HEK293 (cell line): ENCODE measurements around the gene EHD2.

Experiments
- BCL11B ChIP-seq: fragments of 450-650 bp; formaldehyde crosslinking; IDR thresholded peaks from 2 replicates; pipeline ENCODE4 v1.5.1; 2016; ENCODE audit warnings: low read depth, missing biosample characterization, missing genetic modification characterization
- ELK4 ChIP-seq: IDR thresholded peaks from 2 replicates; pipeline ENCODE4 v1.6.1; 2011; ENCODE audit warnings: mild to moderate bottlenecking, low read depth, low read length, borderline replicate concordance
- GLI2 ChIP-seq: fragments of 450-650 bp; formaldehyde crosslinking; IDR thresholded peaks from 2 replicates; pipeline ENCODE4; 2017; ENCODE audit warnings: missing biosample characterization, missing genetic modification characterization, low read depth, borderline replicate concordance
- HOXC10 ChIP-seq: sonication (generic); formaldehyde crosslinking; IDR thresholded peaks from 2 replicates; pipeline ENCODE4 v1.8.1; 2023; ENCODE audit warnings: mild to moderate bottlenecking, missing genetic modification reagents
- HOXD13 ChIP-seq: sonication (generic); formaldehyde crosslinking; IDR thresholded peaks from 2 replicates; pipeline ENCODE4 v1.8.0; 2022; ENCODE audit warnings: missing genetic modification reagents, borderline replicate concordance
- KLF1 ChIP-seq: fragments of 450-650 bp; formaldehyde crosslinking; IDR thresholded peaks from 2 replicates; pipeline ENCODE4 v1.5.1; 2016; ENCODE audit warnings: missing biosample characterization, missing genetic modification characterization
- KLF10 ChIP-seq: fragments of 450-650 bp; IDR thresholded peaks from 2 replicates; pipeline ENCODE4 v1.5.1; 2018; ENCODE audit warnings: missing biosample characterization, mild to moderate bottlenecking, missing genetic modification characterization
- KLF17 ChIP-seq: fragments of 450-650 bp; formaldehyde crosslinking; IDR thresholded peaks from 2 replicates; pipeline ENCODE4 v1.5.1; 2016; ENCODE audit warnings: missing biosample characterization, missing genetic modification characterization
- KLF9 ChIP-seq: fragments of 450-650 bp; formaldehyde crosslinking; IDR thresholded peaks from 2 replicates; pipeline ENCODE4 v1.5.1; 2016; ENCODE audit warnings: missing biosample characterization, missing genetic modification characterization, low read depth
- OVOL3 ChIP-seq: fragments of 450-650 bp; formaldehyde crosslinking; IDR thresholded peaks from 2 replicates; pipeline ENCODE4 v1.5.1; 2016; ENCODE audit warnings: missing biosample characterization, missing genetic modification characterization
- PATZ1 ChIP-seq: fragments of 450-650 bp; formaldehyde crosslinking; IDR thresholded peaks from 2 replicates; pipeline ENCODE4 v1.5.1; 2016; ENCODE audit warnings: missing biosample characterization, missing genetic modification characterization
- PRDM4 ChIP-seq: fragments of 450-650 bp; formaldehyde crosslinking; IDR thresholded peaks from 2 replicates; pipeline ENCODE4 v1.5.1; 2017; ENCODE audit warnings: missing biosample characterization, missing genetic modification characterization
- RBAK ChIP-seq: fragments of 450-650 bp; formaldehyde crosslinking; IDR thresholded peaks from 2 replicates; pipeline ENCODE4 v1.5.1; 2016; ENCODE audit warnings: missing biosample characterization, missing genetic modification characterization
- SP7 ChIP-seq: fragments of 450-650 bp; formaldehyde crosslinking; IDR thresholded peaks from 2 replicates; pipeline ENCODE4 v1.5.1; 2016; ENCODE audit warnings: missing biosample characterization, missing genetic modification characterization
- ZNF157 ChIP-seq: fragments of 450-650 bp; formaldehyde crosslinking; IDR thresholded peaks from 2 replicates; pipeline ENCODE4 v1.5.1; 2016; ENCODE audit warnings: missing biosample characterization, missing genetic modification characterization
- ZNF223 ChIP-seq: fragments of 450-650 bp; formaldehyde crosslinking; IDR thresholded peaks from 2 replicates; pipeline ENCODE4 v1.5.1; 2016; ENCODE audit warnings: missing biosample characterization, missing genetic modification characterization
- ZNF266 ChIP-seq: fragments of 450-650 bp; formaldehyde crosslinking; IDR thresholded peaks from 2 replicates; pipeline ENCODE4 v1.5.1; 2016; ENCODE audit warnings: missing biosample characterization, missing genetic modification characterization, low read depth
- ZNF280D ChIP-seq: fragments of 450-650 bp; formaldehyde crosslinking; IDR thresholded peaks from 2 replicates; pipeline ENCODE4 v1.5.1; 2016; ENCODE audit warnings: missing biosample characterization, missing genetic modification characterization
- ZNF302 ChIP-seq: fragments of 450-650 bp; formaldehyde crosslinking; IDR thresholded peaks from 2 replicates; pipeline ENCODE4 v1.5.1; 2016; ENCODE audit warnings: missing biosample characterization, missing genetic modification characterization, low read depth
- ZNF354C ChIP-seq: fragments of 450-650 bp; formaldehyde crosslinking; IDR thresholded peaks from 2 replicates; pipeline ENCODE4 v1.5.1; 2016; ENCODE audit warnings: missing biosample characterization, missing genetic modification characterization, low read depth, borderline replicate concordance
- ZNF366 ChIP-seq: fragments of 450-650 bp; formaldehyde crosslinking; conservative IDR thresholded peaks from 2 replicates; pipeline ENCODE4 v1.5.1; 2016; ENCODE audit warnings: missing biosample characterization, missing genetic modification characterization
- ZNF707 ChIP-seq: fragments of 450-650 bp; formaldehyde crosslinking; IDR thresholded peaks from 2 replicates; pipeline ENCODE4 v1.5.1; 2016; ENCODE audit warnings: missing biosample characterization, missing genetic modification characterization
- ZSCAN23 ChIP-seq: fragments of 450-650 bp; formaldehyde crosslinking; IDR thresholded peaks from 2 replicates; pipeline ENCODE4 v1.5.1; 2016; ENCODE audit warnings: missing biosample characterization, missing genetic modification characterization

Gene EHD2

GRCh38 chr19:47699360-47699917 lies 13.8 kb upstream of the EHD2 start (continued):
- TF ChIP-seq PATZ1 (tag by site-specific recombination) (peak; percentile 84), ZNF266 (tag by site-specific recombination) (no peak), ZNF354C (tag by site-specific recombination) (no peak), ZNF707 (tag by site-specific recombination) (no peak), ELK4 (no peak), ZNF157 (no peak), GLI2 (tag by site-specific recombination) (no peak), ZNF366 (tag by site-specific recombination) (no peak), OVOL3 (no peak), KLF17 (tag by site-specific recombination) (0 out of 2 replicates have a peak, but pooled peaks have one; percentile 55), KLF10 (tag by site-specific recombination) (no peak), SP7 (0 out of 2 replicates have a peak, but pooled peaks have one; percentile 17), ZSCAN23 (no peak), BCL11B (tag by site-specific recombination) (no peak), HOXC10 (no peak), RBAK (tag by site-specific recombination) (no peak), KLF9 (tag by site-specific recombination) (peak; percentile 46; the same call in 1 of the 2 replicates), KLF1 (tag by site-specific recombination) (peak; percentile 79), ZNF302 (tag by site-specific recombination) (no peak), HOXD13 (CRISPR knock-in tag) (no peak), PRDM4 (tag by site-specific recombination) (no peak), ZNF223 (tag by site-specific recombination) (no peak), ZNF280D (no peak)
